Measurements from ENCODE around the gene NHEJ1.

DNA sequence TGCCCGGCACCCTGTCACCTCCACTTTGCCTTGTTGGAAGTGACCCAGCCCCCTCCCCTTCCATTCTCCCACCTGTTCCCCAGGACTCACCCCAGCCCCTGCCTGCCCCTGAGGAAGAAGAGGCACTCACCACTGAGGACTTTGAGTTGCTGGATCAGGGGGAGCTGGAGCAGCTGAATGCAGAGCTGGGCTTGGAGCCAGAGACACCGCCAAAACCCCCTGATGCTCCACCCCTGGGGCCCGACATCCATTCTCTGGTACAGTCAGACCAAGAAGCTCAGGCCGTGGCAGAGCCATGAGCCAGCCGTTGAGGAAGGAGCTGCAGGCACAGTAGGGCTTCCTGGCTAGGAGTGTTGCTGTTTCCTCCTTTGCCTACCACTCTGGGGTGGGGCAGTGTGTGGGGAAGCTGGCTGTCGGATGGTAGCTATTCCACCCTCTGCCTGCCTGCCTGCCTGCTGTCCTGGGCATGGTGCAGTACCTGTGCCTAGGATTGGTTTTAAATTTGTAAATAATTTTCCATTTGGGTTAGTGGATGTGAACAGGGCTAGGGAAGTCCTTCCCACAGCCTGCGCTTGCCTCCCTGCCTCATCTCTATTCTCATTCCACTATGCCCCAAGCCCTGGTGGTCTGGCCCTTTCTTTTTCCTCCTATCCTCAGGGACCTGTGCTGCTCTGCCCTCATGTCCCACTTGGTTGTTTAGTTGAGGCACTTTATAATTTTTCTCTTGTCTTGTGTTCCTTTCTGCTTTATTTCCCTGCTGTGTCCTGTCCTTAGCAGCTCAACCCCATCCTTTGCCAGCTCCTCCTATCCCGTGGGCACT, 21.9 kb upstream of the NHEJ1 start:
- TF ChIP-seq CTCF (IDR thresholded peaks at IDR 0.05) (no peak), POLR2A (IDR thresholded peaks at IDR 0.05) (no peak)

Measured in ovary (tissue), 3 donors.